GM12878 (cell line): ENCODE results near the gene TUBD1. TPM values are rescaled to one million over a fixed set of nuclear protein-coding genes. Genes with fewer than 3 reads are reported as not detected.

ENCODE experiments used
- ESRRA ChIP-seq: IDR thresholded peaks from 2 replicates; pipeline ENCODE4 v1.6.1; 2012; ENCODE audit warnings: mild to moderate bottlenecking, low read length, improper control_type of control experiment
- ETV6 ChIP-seq, 2 experiments: fragments of 450-650 bp in 1 of 2; IDR thresholded peaks in 1 of 2; conservative IDR thresholded peaks in 1 of 2; 2 replicates each; pipeline ENCODE4 v1.6.1; 2014; ENCODE audit warnings: antibody characterized with exemption in 1 of 2, borderline replicate concordance in 1 of 2, low read depth in 1 of 2, mild to moderate bottlenecking in 1 of 2, moderate library complexity in 1 of 2
- MEF2B ChIP-seq: fragments of 450-650 bp; IDR thresholded peaks from 2 replicates; pipeline ENCODE4 v1.6.1; 2018; ENCODE audit warnings: mild to moderate bottlenecking, moderate library complexity; ENCODE audit not compliant: partially characterized antibody, poor library complexity, severe bottlenecking
- MXI1 ChIP-seq: fragments of 150-350 bp; IDR thresholded peaks from 2 replicates; pipeline ENCODE4 v1.6.1; 2011; ENCODE audit warnings: low read depth, mild to moderate bottlenecking, inconsistent platforms, low read length, improper control_type of control experiment
- MYC ChIP-seq: IDR thresholded peaks from 2 replicates; pipeline ENCODE4 v1.6.1; 2011; ENCODE audit warnings: mild to moderate bottlenecking, low read length, moderate library complexity, inconsistent platforms; ENCODE audit not compliant: insufficient read depth, insufficient replicate concordance, insufficient read length, severe bottlenecking
- RUNX3 ChIP-seq: IDR thresholded peaks from 2 replicates; pipeline ENCODE4 v1.6.1; 2012; ENCODE audit warnings: low read length, inconsistent platforms
- SIX5 ChIP-seq: IDR thresholded peaks from 2 replicates; pipeline ENCODE4 v1.6.1; 2011; ENCODE audit warnings: mild to moderate bottlenecking, low read depth, low read length, moderate library complexity; ENCODE audit not compliant: severe bottlenecking
- YY1 ChIP-seq: IDR thresholded peaks from 2 replicates; pipeline ENCODE4 v1.6.1; 2011; ENCODE audit warnings: low read depth, mild to moderate bottlenecking, low read length
- ZNF384 ChIP-seq: IDR thresholded peaks from 2 replicates; pipeline ENCODE4 v1.6.1; 2012; ENCODE audit warnings: low read depth, mild to moderate bottlenecking, low read length, improper control_type of control experiment, borderline replicate concordance
- polyA plus RNA-seq, 11 experiments: library from polyadenylated mRNA; depleted of rRNA in 4 of 11; unstranded in 6 of 11; stranded (reverse) in 5 of 11; fragments of >200 nt; fragmentation: Nextera tagmentation in 4 of 11; fragmentation: Illumina TruSeq in 1 of 11; extraction: Ambion mirVana in 4 of 11; extraction: Trizol in 1 of 11; gene quantifications; 1 replicate in 1 of 11; 2 replicates in 10 of 11; pipeline versions ENCODE4 v1.2.1 to v1.2.3, GENCODE V29; 2011 to 2016; ENCODE audit warnings: inconsistent platforms in 2 of 11, missing spikeins in 2 of 11, low read depth in 1 of 11
- total RNA-seq, 4 experiments: library from RNA; depleted of rRNA in 3 of 4; stranded (reverse); fragments of >200 nt in 3 of 4; fragmentation: Illumina TruSeq in 1 of 4; extraction: Trizol in 1 of 4; gene quantifications; 2 replicates each; pipeline versions ENCODE4 v1.2.1 to v1.2.3, GENCODE V29; 2013 to 2021
- TF ChIP-seq, protein P1 (sequence below): fragments of 450-650 bp; IDR thresholded peaks from 2 replicates; pipeline ENCODE4 v1.6.1; 2017; ENCODE audit warnings: mild to moderate bottlenecking, moderate library complexity
- TF ChIP-seq, protein P2 (sequence below): fragments of 450-650 bp; IDR thresholded peaks from 2 replicates; pipeline ENCODE4 v1.6.1; 2017; ENCODE audit warnings: low read depth, mild to moderate bottlenecking, moderate library complexity
- TF ChIP-seq, protein P3 (sequence below): fragments of 450-650 bp; IDR thresholded peaks from 2 replicates; pipeline ENCODE4 v1.6.1; 2016; ENCODE audit warnings: mild to moderate bottlenecking
- TF ChIP-seq, protein P4 (sequence below): fragments of 450-650 bp; IDR thresholded peaks from 2 replicates; pipeline ENCODE4 v1.6.1; 2017; ENCODE audit warnings: mild to moderate bottlenecking
- TF ChIP-seq, protein P5 (sequence below): fragments of 450-650 bp; IDR thresholded peaks from 2 replicates; pipeline ENCODE4 v1.6.1; 2018; ENCODE audit warnings: borderline replicate concordance, mild to moderate bottlenecking; ENCODE audit not compliant: partially characterized antibody

The TUBD1 gene
- total and polyA plus RNA-seq, 10 of the 15 experiments (the other 5 are each of a cell fraction or from before 2014, with no cell fraction given): 5.3 to 10.8 (median 8.3) TPM

DNA sequence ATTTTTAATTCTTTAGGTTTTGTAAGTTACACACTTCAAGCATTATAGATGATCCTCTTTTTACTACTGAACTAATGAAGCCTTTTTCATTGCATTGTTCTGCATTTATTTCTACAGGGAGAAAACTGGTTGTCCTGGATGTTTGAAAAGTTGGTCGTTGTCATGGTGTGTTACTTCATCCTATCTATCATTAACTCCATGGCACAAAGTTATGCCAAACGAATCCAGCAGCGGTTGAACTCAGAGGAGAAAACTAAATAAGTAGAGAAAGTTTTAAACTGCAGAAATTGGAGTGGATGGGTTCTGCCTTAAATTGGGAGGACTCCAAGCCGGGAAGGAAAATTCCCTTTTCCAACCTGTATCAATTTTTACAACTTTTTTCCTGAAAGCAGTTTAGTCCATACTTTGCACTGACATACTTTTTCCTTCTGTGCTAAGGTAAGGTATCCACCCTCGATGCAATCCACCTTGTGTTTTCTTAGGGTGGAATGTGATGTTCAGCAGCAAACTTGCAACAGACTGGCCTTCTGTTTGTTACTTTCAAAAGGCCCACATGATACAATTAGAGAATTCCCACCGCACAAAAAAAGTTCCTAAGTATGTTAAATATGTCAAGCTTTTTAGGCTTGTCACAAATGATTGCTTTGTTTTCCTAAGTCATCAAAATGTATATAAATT is 53.0 kb downstream of the TUBD1 start (continued):
- TF ChIP-seq, protein P1, sequence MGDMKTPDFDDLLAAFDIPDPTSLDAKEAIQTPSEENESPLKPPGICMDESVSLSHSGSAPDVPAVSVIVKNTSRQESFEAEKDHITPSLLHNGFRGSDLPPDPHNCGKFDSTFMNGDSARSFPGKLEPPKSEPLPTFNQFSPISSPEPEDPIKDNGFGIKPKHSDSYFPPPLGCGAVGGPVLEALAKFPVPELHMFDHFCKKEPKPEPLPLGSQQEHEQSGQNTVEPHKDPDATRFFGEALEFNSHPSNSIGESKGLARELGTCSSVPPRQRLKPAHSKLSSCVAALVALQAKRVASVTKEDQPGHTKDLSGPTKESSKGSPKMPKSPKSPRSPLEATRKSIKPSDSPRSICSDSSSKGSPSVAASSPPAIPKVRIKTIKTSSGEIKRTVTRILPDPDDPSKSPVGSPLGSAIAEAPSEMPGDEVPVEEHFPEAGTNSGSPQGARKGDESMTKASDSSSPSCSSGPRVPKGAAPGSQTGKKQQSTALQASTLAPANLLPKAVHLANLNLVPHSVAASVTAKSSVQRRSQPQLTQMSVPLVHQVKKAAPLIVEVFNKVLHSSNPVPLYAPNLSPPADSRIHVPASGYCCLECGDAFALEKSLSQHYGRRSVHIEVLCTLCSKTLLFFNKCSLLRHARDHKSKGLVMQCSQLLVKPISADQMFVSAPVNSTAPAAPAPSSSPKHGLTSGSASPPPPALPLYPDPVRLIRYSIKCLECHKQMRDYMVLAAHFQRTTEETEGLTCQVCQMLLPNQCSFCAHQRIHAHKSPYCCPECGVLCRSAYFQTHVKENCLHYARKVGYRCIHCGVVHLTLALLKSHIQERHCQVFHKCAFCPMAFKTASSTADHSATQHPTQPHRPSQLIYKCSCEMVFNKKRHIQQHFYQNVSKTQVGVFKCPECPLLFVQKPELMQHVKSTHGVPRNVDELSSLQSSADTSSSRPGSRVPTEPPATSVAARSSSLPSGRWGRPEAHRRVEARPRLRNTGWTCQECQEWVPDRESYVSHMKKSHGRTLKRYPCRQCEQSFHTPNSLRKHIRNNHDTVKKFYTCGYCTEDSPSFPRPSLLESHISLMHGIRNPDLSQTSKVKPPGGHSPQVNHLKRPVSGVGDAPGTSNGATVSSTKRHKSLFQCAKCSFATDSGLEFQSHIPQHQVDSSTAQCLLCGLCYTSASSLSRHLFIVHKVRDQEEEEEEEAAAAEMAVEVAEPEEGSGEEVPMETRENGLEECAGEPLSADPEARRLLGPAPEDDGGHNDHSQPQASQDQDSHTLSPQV: no peak
- TF ChIP-seq RUNX3 (no peak), MXI1 (no peak; the same call in 1 of the 2 replicates), ETV6 (conservative IDR thresholded peaks at IDR 0.05 in 1 of 2, IDR thresholded peaks at IDR 0.05 in 1 of 2; ENCODE audit: borderline replicate concordance in 1 of 2, low read depth in 1 of 2) (no peak; a peak in 1 of 4 replicates), ESRRA (no peak), MYC (no peak), SIX5 (no peak), MEF2B (no peak), YY1 (no peak), ZNF384 (no peak)
- TF ChIP-seq, protein P2, sequence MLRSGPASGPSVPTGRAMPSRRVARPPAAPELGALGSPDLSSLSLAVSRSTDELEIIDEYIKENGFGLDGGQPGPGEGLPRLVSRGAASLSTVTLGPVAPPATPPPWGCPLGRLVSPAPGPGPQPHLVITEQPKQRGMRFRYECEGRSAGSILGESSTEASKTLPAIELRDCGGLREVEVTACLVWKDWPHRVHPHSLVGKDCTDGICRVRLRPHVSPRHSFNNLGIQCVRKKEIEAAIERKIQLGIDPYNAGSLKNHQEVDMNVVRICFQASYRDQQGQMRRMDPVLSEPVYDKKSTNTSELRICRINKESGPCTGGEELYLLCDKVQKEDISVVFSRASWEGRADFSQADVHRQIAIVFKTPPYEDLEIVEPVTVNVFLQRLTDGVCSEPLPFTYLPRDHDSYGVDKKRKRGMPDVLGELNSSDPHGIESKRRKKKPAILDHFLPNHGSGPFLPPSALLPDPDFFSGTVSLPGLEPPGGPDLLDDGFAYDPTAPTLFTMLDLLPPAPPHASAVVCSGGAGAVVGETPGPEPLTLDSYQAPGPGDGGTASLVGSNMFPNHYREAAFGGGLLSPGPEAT: no peak
- TF ChIP-seq, protein P3, sequence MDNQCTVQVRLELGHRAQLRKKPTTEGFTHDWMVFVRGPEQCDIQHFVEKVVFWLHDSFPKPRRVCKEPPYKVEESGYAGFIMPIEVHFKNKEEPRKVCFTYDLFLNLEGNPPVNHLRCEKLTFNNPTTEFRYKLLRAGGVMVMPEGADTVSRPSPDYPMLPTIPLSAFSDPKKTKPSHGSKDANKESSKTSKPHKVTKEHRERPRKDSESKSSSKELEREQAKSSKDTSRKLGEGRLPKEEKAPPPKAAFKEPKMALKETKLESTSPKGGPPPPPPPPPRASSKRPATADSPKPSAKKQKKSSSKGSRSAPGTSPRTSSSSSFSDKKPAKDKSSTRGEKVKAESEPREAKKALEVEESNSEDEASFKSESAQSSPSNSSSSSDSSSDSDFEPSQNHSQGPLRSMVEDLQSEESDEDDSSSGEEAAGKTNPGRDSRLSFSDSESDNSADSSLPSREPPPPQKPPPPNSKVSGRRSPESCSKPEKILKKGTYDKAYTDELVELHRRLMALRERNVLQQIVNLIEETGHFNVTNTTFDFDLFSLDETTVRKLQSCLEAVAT: peak; percentile 59
- TF ChIP-seq, protein P4, sequence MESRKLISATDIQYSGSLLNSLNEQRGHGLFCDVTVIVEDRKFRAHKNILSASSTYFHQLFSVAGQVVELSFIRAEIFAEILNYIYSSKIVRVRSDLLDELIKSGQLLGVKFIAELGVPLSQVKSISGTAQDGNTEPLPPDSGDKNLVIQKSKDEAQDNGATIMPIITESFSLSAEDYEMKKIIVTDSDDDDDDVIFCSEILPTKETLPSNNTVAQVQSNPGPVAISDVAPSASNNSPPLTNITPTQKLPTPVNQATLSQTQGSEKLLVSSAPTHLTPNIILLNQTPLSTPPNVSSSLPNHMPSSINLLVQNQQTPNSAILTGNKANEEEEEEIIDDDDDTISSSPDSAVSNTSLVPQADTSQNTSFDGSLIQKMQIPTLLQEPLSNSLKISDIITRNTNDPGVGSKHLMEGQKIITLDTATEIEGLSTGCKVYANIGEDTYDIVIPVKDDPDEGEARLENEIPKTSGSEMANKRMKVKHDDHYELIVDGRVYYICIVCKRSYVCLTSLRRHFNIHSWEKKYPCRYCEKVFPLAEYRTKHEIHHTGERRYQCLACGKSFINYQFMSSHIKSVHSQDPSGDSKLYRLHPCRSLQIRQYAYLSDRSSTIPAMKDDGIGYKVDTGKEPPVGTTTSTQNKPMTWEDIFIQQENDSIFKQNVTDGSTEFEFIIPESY: no peak
- TF ChIP-seq, protein P5, sequence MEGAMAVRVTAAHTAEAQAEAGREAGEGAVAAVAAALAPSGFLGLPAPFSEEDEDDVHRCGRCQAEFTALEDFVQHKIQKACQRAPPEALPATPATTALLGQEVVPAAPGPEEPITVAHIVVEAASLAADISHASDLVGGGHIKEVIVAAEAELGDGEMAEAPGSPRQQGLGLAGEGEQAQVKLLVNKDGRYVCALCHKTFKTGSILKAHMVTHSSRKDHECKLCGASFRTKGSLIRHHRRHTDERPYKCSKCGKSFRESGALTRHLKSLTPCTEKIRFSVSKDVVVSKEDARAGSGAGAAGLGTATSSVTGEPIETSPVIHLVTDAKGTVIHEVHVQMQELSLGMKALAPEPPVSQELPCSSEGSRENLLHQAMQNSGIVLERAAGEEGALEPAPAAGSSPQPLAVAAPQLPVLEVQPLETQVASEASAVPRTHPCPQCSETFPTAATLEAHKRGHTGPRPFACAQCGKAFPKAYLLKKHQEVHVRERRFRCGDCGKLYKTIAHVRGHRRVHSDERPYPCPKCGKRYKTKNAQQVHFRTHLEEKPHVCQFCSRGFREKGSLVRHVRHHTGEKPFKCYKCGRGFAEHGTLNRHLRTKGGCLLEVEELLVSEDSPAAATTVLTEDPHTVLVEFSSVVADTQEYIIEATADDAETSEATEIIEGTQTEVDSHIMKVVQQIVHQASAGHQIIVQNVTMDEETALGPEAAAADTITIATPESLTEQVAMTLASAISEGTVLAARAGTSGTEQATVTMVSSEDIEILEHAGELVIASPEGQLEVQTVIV: no peak
